HepG2 (cell line): ENCODE data around the gene OR51G1. TPM values are rescaled to one million over a fixed set of nuclear protein-coding genes. Genes with fewer than 3 reads are reported as not detected.

Experiments
- ATAC-seq: fragments of 200-7000 bp; cut with Tn5 transposase; 3 replicates; pipeline ENCODE4 v1.9.1; 2020; ENCODE audit warnings: mild to moderate bottlenecking, moderate library complexity
- BruUV-seq: library from RNA; stranded (reverse); fragments of 400-500 nt; replicated peaks from 2 replicates; lab custom pipeline; 2021; lab: Mats Ljungman, UMichigan
- CTCF ChIA-PET: fragments of 300-600 bp; formaldehyde crosslinking; extraction: SDS; loops from one replicate; lab custom pipeline; 2021; ENCODE audit warnings: low total read pairs, inconsistent platforms, low intra/inter-chr PET ratio; lab: Yijun Ruan, JAX
- POLR2A ChIA-PET: fragments of 350-600 bp; sonication (Branson Sonifier 250); formaldehyde crosslinking; loops from one replicate; lab custom pipeline; 2020; ENCODE audit warnings: antibody characterized with exemption, inconsistent platforms; lab: Yijun Ruan, JAX
- DNase-seq: peaks from one replicate; pipeline ENCODE4 v3.0.0-alpha.2; 2015; ENCODE audit warnings: low spot score
- FAIRE-seq: peaks from 3 replicates; lab custom pipeline; 2011; peaks lifted over from hg19 to GRCh38; lab: Jason Lieb, UNC
- H2AFZ ChIP-seq: one replicate; pipeline ENCODE4 v1.6.1; 2011; ENCODE audit warnings: low read length, inconsistent platforms
- H3K27ac ChIP-seq: fragments of 300-600 bp; 3 replicates; pipeline ENCODE4 v1.8.0; 2011; ENCODE audit warnings: mixed run types, mild to moderate bottlenecking, mixed read lengths, low read length, inconsistent platforms; ENCODE audit not compliant: insufficient read depth; ENCODE audit errors: extremely low read length
- H3K27me3 ChIP-seq, 2 experiments: fragments of 200-600 bp in 1 of 2; 2 replicates in 1 of 2; 3 replicates in 1 of 2; pipeline versions ENCODE4 v1.6.0 to v1.8.0; 2011; ENCODE audit warnings: low read length in 2 of 2, mild to moderate bottlenecking in 2 of 2, moderate library complexity in 2 of 2, inconsistent platforms in 1 of 2; ENCODE audit not compliant: insufficient read depth in 2 of 2, control insufficient read depth in 1 of 2
- H3K36me3 ChIP-seq, 2 experiments: fragments of 200-600 bp in 1 of 2; replicated peaks in 1 of 2; 2 replicates in 1 of 2; 3 replicates in 1 of 2; pipeline versions ENCODE4 v1.5.1 to v1.8.0; 2011; ENCODE audit warnings: low read length in 2 of 2, inconsistent platforms in 1 of 2; ENCODE audit not compliant: insufficient read depth in 2 of 2, control insufficient read depth in 1 of 2
- H3K4me1 ChIP-seq: 2 replicates; pipeline ENCODE4 v1.5.1; 2012; ENCODE audit warnings: low read length, inconsistent platforms; ENCODE audit not compliant: insufficient read depth
- H3K4me2 ChIP-seq: 2 replicates; pipeline ENCODE4 v1.6.0; 2011; ENCODE audit warnings: low read depth, low read length, inconsistent platforms
- H3K4me3 ChIP-seq, 3 experiments: fragments of 200-600 bp in 1 of 3; sonication (generic), shearing (Covaris generic) in 1 of 3; replicated peaks in 1 of 3; 2 replicates each; pipeline ENCODE4 v1.5.1; 2011 to 2016; ENCODE audit warnings: low read length in 3 of 3, inconsistent platforms in 2 of 3, low read depth in 2 of 3, mild to moderate bottlenecking in 2 of 3, control low read depth in 1 of 3, mixed read lengths in 1 of 3; ENCODE audit not compliant: insufficient read depth in 1 of 3
- H3K79me2 ChIP-seq: one replicate; pipeline ENCODE4 v1.6.1; 2011; ENCODE audit warnings: low read length, inconsistent platforms; ENCODE audit not compliant: insufficient read depth
- H3K9ac ChIP-seq: 2 replicates; pipeline ENCODE4 v1.6.0; 2011; ENCODE audit warnings: mild to moderate bottlenecking, low read depth, low read length, inconsistent platforms; ENCODE audit not compliant: insufficient read depth
- H3K9me3 ChIP-seq: 2 replicates; pipeline ENCODE4 v1.5.1; 2012; ENCODE audit warnings: mild to moderate bottlenecking, low read length
- H4K20me1 ChIP-seq: 2 replicates; pipeline ENCODE4 v1.6.0; 2011; ENCODE audit warnings: inconsistent platforms, mild to moderate bottlenecking, low read length, moderate library complexity; ENCODE audit not compliant: insufficient read depth
- ATF3 ChIP-seq: sonication (generic); formaldehyde crosslinking; IDR thresholded peaks from 2 replicates; pipeline ENCODE4 v1.4.0; 2020; ENCODE audit warnings: missing genetic modification reagents
- PHF20 ChIP-seq: sonication (generic); formaldehyde crosslinking; IDR thresholded peaks from 2 replicates; pipeline ENCODE4 v1.5.0; 2020; ENCODE audit warnings: mild to moderate bottlenecking, missing genetic modification reagents
- POLR2AphosphoS2 ChIP-seq: IDR thresholded peaks from 2 replicates; pipeline ENCODE4 v1.6.1; 2011; ENCODE audit warnings: low read depth, low read length, improper control_type of control experiment
- PPARG ChIP-seq: conservative IDR thresholded peaks from 2 replicates; pipeline ENCODE4 v1.6.1; 2016; ENCODE audit warnings: missing biosample characterization, missing genetic modification reagents
- RFX1 ChIP-seq: fragments of 450-650 bp; IDR thresholded peaks from 2 replicates; pipeline ENCODE4 v1.6.1; 2017
- SNAPC4 ChIP-seq: sonication (generic); formaldehyde crosslinking; IDR thresholded peaks from 2 replicates; pipeline ENCODE4 v1.4.0; 2020; ENCODE audit warnings: mild to moderate bottlenecking, missing genetic modification reagents
- ZBTB37 ChIP-seq: sonication (generic); formaldehyde crosslinking; IDR thresholded peaks from 2 replicates; pipeline ENCODE4 v1.4.0; 2020; ENCODE audit warnings: mild to moderate bottlenecking, missing genetic modification reagents
- ZNF30 ChIP-seq: sonication (generic); formaldehyde crosslinking; IDR thresholded peaks from 2 replicates; pipeline ENCODE4 v1.5.0; 2020; ENCODE audit warnings: mild to moderate bottlenecking, missing genetic modification reagents
- ZNF530 ChIP-seq: sonication (generic); formaldehyde crosslinking; IDR thresholded peaks from 2 replicates; pipeline ENCODE4 v1.5.0; 2020; ENCODE audit warnings: low read depth, mild to moderate bottlenecking, missing genetic modification reagents
- ZNF770 ChIP-seq: sonication (generic); formaldehyde crosslinking; IDR thresholded peaks from 2 replicates; pipeline ENCODE4 v1.5.0; 2020; ENCODE audit warnings: mild to moderate bottlenecking, missing genetic modification reagents
- ZSCAN9 ChIP-seq: IDR thresholded peaks from 2 replicates; pipeline ENCODE4 v1.6.1; 2016; ENCODE audit warnings: borderline replicate concordance
- WGBS: methylation state at CpG from one replicate; pipeline ENCODE4 v1.1.6; 2017; ENCODE audit warnings: low lambda C conversion rate; 5-methylcytosine and 5-hydroxymethylcytosine counted together
- in situ Hi-C: cut with HindIII; loops from 2 replicates; pipeline ENCODE4 v1.10.0; 2017; ENCODE audit warnings: low pct_unique_long_range_greater_than_20kb; ENCODE audit not compliant: extremely low pct_ligation_motif_present
- intact Hi-C: fragments of 100-400 bp; cut with micrococcal nuclease; formaldehyde crosslinking; loops from one replicate; pipeline ENCODE4 v1.10.0; 2022; ENCODE audit not compliant: unreplicated experiment
- polyA plus RNA-seq, 8 experiments: library from polyadenylated mRNA; depleted of rRNA in 3 of 8; stranded (reverse) in 7 of 8; unstranded in 1 of 8; fragments of >200 nt; fragmentation: Illumina TruSeq in 4 of 8; extraction: Trizol in 4 of 8; gene quantifications; 2 replicates each; pipeline versions ENCODE4 v1.2.1 to v1.2.3, GENCODE V29; 2011 to 2016; ENCODE audit warnings: low read depth in 4 of 8, missing spikeins in 1 of 8, mixed read lengths in 1 of 8; ENCODE audit not compliant: insufficient read depth in 1 of 8
- total RNA-seq, 5 experiments: library from RNA; depleted of rRNA; stranded (reverse); fragments of >200 nt; fragmentation: Illumina TruSeq; extraction: Trizol; gene quantifications; 2 replicates each; pipeline ENCODE4 v1.2.3, GENCODE V29; 2016; ENCODE audit warnings: low read depth in 1 of 5

The OR51G1 gene
- total and polyA plus RNA-seq, 2 of the 13 experiments (the other 11 are each of a cell fraction or from before 2014, with no cell fraction given) = not detected

GRCh38 chr11:4884361-4884760 is 39.8 kb downstream of the OR51G1 start:
- 1% methylated on average over 3 of the region's 3 CpGs for WGBS
- Histone ChIP-seq H3K4me1 (no peaks in the 10 kb centered on the region), H2AFZ (no peak overlapping the region), H4K20me1 (no peaks in the 10 kb centered on the region), H3K27me3 (0 out of 5 replicates have a peak, but pooled peaks cover 0 to 3% of the 10 kb centered on the region in 2 experiments), H3K9ac (no peak overlapping the region), H3K79me2 (no peaks in the 10 kb centered on the region), H3K9me3 (no peaks in the 10 kb centered on the region), H3K4me3 (no peak overlapping the region), H3K36me3 (no peaks in the 10 kb centered on the region), H3K4me2 (no peak overlapping the region), H3K27ac (no peak overlapping the region)
- BruUV-seq = no TSS peak
- FAIRE-seq (no peak), DNase-seq (no peak), ATAC-seq (no peak)
- CTCF ChIA-PET = no interaction called here
- intact Hi-C loops = no loop called here
- TF ChIP-seq PPARG (CRISPR knock-in tag) (no peak), RFX1 (no peak), ZNF770 (no peak), POLR2AphosphoS2 (no peak), ZNF530 (CRISPR knock-in tag) (no peak), PHF20 (CRISPR knock-in tag) (no peak), SNAPC4 (CRISPR knock-in tag) (no peak), ZSCAN9 (CRISPR knock-in tag) (no peak), ZBTB37 (CRISPR knock-in tag) (no peak), ATF3 (CRISPR knock-in tag) (no peak), ZNF30 (no peak)
- POLR2A ChIA-PET = no interaction called here
- in situ Hi-C loops = no loop called here
